Measurements from ENCODE around the gene CCDC40.
"Not testable (repeated sequence)": the region's sequence is repeated elsewhere in the genome, so short reads cannot be mapped to it uniquely, and the experiment has no call there.

CCDC40 gene, protein sequence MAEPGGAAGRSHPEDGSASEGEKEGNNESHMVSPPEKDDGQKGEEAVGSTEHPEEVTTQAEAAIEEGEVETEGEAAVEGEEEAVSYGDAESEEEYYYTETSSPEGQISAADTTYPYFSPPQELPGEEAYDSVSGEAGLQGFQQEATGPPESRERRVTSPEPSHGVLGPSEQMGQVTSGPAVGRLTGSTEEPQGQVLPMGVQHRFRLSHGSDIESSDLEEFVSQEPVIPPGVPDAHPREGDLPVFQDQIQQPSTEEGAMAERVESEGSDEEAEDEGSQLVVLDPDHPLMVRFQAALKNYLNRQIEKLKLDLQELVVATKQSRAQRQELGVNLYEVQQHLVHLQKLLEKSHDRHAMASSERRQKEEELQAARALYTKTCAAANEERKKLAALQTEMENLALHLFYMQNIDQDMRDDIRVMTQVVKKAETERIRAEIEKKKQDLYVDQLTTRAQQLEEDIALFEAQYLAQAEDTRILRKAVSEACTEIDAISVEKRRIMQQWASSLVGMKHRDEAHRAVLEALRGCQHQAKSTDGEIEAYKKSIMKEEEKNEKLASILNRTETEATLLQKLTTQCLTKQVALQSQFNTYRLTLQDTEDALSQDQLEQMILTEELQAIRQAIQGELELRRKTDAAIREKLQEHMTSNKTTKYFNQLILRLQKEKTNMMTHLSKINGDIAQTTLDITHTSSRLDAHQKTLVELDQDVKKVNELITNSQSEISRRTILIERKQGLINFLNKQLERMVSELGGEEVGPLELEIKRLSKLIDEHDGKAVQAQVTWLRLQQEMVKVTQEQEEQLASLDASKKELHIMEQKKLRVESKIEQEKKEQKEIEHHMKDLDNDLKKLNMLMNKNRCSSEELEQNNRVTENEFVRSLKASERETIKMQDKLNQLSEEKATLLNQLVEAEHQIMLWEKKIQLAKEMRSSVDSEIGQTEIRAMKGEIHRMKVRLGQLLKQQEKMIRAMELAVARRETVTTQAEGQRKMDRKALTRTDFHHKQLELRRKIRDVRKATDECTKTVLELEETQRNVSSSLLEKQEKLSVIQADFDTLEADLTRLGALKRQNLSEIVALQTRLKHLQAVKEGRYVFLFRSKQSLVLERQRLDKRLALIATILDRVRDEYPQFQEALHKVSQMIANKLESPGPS

DNA sequence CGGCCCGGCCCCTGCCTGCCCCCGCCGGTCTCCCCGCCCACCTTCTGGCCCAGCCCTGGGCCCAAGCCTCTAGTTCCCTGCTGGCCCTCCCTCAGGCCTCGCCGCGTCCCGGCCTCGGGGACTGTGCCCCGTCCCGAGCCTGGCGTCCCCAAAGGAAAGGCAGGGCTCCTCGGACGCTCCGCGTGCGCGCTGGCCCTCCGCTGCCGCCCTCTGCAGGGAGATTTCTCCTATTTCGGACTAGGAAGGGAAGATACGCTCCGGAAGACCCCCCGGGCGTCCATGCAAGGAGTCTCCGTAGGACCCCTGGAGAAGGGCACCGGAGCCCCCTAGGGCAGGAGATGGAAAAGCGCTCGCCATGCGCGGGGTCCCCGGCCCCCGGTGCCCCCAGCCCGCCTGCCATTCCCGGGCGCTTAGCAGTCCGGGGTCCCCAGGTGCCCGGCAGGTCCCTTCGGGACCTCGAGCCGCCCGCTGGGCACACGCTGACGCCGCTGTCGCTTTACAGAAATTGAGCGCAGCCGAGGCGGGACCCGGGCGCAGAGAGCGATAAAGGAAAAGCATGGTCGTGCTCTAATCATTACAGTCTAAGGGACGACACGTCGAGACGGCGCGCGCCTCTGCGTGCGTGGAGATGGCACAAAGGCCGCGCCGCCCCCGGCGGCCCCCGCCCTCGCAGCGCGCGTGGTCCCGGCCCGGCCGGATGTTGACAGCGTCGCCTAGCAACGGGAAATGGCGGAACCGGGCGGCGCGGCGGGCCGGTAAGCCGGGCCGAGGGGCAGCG lies at the start of gene CCDC40:
TSS of gene CCDC40 (plus strand) at position 706 of the 778 bp plus-strand sequence. CDS start at position 727, 21 bp downstream.
- peak; percentile 64 to 80 (median 68) for DNase-seq

- no peak for DNase-seq
Measured at GRCh38 chr17:79987187-79987934, 49.1 kb upstream of the CCDC40 start.

DNA sequence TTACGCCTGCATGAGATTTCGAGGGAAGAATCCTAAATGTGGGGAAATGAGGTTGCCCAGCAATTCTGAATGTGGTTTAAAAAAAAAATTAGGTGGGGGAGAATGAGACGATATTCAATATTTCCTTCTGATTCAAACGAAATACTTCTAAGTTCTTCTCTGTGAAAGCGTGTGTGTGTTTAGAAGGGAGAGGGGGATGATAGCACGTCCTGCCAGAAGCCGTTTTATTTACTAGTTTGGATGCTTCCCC lies 48.6 kb upstream of the CCDC40 start:
- no peak for DNase-seq

- DNase-seq, result no peak
Measured at GRCh38 chr17:79988185-79988971, 48.1 kb upstream of the CCDC40 start.

DNA sequence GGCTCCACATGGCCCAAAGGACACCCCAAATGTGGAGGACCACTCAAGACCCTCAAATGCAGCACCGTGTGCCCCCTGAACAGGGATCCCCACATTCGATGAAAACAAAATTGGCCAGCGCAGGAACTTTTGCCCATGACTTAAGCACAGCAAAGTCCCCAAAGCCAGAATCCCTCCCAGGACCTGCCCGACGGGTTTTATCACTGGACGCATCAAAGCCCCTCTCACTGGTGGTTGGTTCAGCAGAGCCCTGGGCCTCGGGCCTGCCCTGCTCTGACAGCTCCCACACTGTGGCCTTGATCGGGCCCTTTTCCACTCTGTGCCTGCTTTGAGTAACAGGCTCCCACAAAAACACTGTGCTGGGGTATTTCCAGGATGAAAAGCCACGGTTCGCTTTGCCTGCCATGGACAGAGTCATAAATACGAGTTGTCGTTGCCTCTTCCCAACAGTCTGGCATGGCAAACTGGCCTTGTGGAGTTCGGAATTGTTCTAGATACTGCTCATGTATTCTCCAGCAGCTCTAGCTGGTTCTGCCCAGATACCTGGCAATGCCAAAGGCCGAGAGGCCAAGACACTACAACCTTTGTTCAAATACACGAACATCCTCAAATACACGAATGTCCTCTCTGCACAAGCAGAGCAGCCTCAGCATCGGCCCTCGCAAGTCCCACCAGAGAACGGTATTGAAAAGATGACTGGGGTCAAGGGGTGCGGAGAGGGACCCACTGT lies 47.2 kb upstream of the CCDC40 start:
- DNase-seq, result no peak

DNA sequence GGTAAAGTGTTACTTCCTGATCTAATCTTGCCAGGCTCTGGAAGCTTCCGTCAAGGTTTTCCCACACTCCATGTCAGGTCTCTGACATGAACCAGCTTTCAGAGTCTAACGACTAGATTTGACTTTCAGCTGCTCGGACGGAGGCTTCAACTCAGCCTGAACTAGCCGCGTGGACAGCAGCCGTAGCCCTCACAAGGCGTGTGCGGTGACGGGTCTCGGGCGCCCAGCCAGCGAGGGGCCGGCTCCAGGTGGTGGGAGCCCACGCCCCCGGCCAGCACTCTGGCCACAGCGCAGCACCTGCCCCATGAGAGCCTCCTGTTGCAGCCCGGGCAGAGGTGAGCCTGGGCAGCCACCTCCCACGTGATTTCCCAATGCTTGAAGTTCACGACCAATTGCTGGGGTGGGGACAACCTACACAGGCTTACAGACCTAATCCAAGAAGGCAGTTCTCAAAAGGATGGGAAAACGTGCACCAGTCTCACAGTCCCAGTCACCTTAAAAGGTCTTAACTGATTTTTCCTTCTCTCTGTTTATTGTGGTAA lies 46.3 kb upstream of the CCDC40 start:
- DNase-seq, result no peak

GRCh38 chr17:79990704-79991103 lies 45.7 kb upstream of the CCDC40 start:
- DNase-seq, result no peak

GRCh38 chr17:79991140-79991923 lies 45.1 kb upstream of the CCDC40 start:
- peak; percentile 66 to 82 (median 74) for DNase-seq

- DNase-seq, result peak in 2 of 6 experiments; percentile 22 to 44
Measured at GRCh38 chr17:79991924-79992648, 44.4 kb upstream of the CCDC40 start.

DNA sequence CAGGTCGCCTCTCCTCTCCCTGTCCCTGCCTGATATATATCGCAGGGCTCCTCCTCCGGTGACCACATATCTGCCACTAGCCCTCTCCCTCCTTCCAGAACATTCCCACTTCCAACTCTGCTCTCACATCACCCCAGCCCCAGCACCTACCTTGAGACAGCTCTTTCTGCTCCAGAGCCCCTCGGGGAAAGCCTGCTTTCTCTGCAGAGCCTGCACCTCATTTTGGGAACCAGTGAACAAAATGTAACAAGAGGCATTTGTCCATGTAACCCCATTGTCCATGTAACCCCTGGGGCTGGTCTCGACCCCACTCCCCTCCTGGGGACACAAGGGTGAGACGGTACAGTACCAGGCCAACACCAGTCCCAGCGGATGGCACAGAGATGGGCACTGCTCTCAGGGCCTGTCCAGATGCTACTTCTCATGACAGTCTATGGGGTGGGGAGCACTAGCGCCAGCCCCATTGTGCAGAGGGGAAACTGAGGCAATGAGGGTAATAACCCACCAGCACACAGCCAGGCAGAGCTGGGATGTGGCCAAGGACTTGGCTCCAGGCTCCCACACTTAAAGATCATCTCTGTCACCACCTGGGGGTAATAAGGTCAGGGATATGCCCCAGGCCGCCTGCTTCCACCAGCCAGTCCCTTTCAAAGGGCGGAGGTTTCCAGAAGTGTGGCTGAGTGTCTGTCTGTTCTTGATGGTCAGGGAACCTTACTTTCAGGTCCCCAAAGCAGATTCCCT lies 43.6 kb upstream of the CCDC40 start:
- DNase-seq, result no peak

DNA sequence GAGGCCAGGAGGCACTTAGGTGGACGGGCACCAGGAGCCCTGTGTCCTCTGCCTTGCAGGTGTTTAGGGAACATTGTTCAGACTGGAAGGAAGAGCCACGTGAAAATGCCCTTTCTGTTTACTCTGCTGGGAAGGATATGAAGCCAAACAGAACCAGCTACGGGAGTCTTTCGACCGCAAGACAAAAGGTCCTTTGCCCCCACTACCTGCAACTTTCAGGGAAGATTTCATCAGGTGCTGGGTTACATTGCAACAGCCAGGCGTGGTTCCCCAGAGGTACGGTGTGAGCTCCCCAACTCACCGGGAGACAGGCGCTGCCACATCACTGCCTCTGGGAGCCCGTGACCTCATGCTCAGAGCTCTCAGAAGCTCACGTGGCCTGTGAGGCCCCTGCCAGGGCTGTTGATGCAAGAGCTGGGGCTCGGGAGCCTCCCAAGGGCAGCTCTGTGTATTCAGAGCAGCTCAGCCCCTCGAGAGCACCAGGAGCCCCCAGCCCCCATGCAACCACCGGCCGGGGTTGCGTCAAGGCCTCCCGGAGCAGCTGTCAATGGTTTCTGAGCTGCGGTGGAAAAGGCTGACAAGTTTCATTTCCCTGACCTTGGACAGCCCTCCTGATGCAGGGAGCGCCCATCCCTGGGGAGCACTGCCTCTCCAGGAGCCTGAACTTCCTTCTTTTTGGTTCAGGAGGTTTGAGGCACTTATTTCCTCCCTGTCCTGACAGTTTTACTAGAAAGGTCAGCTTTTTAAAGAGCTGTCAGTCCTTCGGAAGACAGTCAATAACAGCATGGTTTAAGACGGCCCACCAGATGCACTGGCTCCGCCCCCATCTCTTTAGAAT lies 42.8 kb upstream of the CCDC40 start:
- DNase-seq, result peak in 5 of 6 experiments; percentile 6 to 24 (median 12)

GRCh38 chr17:79994228-79994569 lies 42.2 kb upstream of the CCDC40 start:
- DNase-seq, result not testable (repeated sequence)

DNA sequence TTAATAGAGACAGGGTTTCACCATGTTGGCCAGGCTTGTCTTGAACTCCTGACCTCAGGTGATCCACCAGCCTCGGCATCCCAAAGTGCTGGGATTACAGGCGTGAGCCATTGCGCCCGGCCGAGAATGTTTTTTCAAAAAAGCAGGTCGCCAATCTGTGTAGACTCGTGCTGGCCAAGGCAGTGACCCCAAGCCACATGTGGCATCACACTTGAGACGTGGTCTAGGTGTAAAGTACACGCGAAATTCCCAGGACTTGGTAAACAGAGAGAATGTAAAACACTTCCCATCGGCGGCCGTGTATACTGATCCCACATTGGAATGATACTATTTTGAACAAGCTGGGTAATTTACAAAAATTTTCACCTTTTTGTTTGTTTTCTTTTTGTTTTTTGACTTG lies 41.8 kb upstream of the CCDC40 start:
- no peak for DNase-seq

GRCh38 chr17:79995696-79996095 lies 40.7 kb upstream of the CCDC40 start:
- DNase-seq, result no peak

DNA sequence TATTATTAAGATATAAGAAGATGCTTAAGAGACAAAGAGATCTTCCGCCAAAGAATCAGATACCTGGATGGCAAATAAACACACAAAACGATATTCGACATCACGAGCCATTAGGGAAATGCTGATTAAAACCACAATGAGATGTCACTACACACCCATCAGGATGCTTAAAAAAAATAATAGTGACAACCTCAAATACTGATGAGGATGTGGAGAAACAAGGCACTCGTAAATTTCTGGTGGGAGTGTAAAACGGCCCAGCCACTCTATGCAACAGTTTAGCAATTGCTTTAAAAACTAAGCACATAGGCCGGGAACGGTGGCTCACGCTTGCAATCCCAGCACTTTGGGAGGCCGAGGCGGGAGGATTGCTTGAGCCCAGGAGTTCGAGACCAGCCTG lies 40.2 kb upstream of the CCDC40 start:
- no peak for DNase-seq

DNA sequence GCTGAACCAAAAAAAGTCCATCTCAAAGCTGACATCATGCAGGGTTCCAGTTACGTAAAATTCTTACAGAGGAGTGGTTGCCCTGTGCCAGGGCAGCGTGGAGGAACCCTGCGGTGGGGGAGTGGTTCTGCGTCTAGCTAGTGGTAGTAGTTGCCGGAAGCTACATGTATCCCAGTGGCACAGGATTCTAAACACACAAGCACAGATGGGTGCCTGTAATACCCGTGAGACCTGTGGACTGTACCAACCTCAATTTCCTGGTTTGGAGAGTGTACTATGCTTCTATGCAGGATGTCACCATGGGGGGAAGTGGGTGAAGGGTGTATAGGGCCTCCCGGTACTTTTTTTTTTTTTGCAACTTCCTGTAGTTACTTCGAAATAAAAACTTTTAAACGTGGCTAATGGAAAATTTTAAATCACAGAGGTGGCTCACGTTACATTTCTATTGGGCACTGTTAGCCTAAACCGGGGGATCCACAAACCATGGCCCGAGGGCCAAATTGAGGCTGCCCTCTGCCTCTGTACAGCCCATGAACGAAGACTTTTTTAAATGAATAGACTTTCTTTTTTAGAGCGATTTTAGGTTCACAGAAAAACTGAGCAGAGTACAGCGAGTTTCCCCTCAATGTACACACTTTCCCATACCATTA lies 39.3 kb upstream of the CCDC40 start:
- DNase-seq, result peak; percentile 61 to 95 (median 84)
